Transverse colon (tissue), 3 donors: Measurements from ENCODE around the gene SKAP2.

Source experiments
- CTCF ChIP-seq, 5 experiments: fragments of 200-600 bp in 3 of 5; fragments of 450-650 bp in 2 of 5; sonication (generic) in 3 of 5; IDR thresholded peaks; 1 replicate in 2 of 5; 2 replicates in 3 of 5; pipeline ENCODE4 v1.5.1; 2016 to 2017; ENCODE audit warnings: antibody characterized with exemption in 5 of 5, inconsistent platforms in 3 of 5, mild to moderate bottlenecking in 2 of 5, moderate library complexity in 1 of 5
- POLR2A ChIP-seq: fragments of 450-650 bp; IDR thresholded peaks from one replicate; pipeline ENCODE4 v1.6.1; 2016; ENCODE audit warnings: antibody characterized with exemption, mild to moderate bottlenecking, moderate library complexity

- TF ChIP-seq POLR2A (no peak), CTCF (IDR thresholded peaks at IDR 0.05) (no peak)
Measured at GRCh38 chr7:26724795-26725194, 139.6 kb downstream of the SKAP2 start.
